ENCODE data around the gene MAN1A2. TPM values are rescaled to one million over a fixed set of nuclear protein-coding genes. Genes with fewer than 3 reads are reported as not detected.

The MAN1A2 gene
- total and polyA plus RNA-seq, 9 of the 15 experiments (the other 6 are each of a cell fraction or from before 2014, with no cell fraction given): 4.2 to 38.4 (median 18.7) TPM

GRCh38 chr1:117367046-117368025 lies at the start of gene MAN1A2 (continued):
- TF ChIP-seq BCLAF1 (IDR thresholded peaks at IDR 0.05; ENCODE audit: borderline replicate concordance in 1 of 2, control insufficient read depth in 1 of 2, low read depth in 2 of 2, low read length in 1 of 2) (0 out of 4 replicates have a peak, but pooled peaks of 1 of the 2 experiments have one; percentile 60), MTA1 (IDR thresholded peaks at IDR 0.05; ENCODE audit: borderline replicate concordance) (no peak), ZNF324 (CRISPR knock-in tag; IDR thresholded peaks at IDR 0.05) (no peak), SMARCA5 (IDR thresholded peaks at IDR 0.05) (no peak), ZNF232 (CRISPR knock-in tag; IDR thresholded peaks at IDR 0.05) (no peak), STAG1 (CRISPR knock-in tag; IDR thresholded peaks at IDR 0.05; ENCODE audit: borderline replicate concordance) (no peak), ZBTB1 (CRISPR knock-in tag; IDR thresholded peaks at IDR 0.05; ENCODE audit: borderline replicate concordance, low read depth) (no peak), PHF8 (IDR thresholded peaks at IDR 0.05; ENCODE audit: borderline replicate concordance, low read length) (peak; percentile 90), MLX (CRISPR knock-in tag; conservative IDR thresholded peaks at IDR 0.05) (0 out of 4 replicates have a peak, but pooled peaks of 1 of the 2 experiments have one; percentile 70), PPARD (CRISPR knock-in tag; IDR thresholded peaks at IDR 0.05) (no peak), SAFB (IDR thresholded peaks at IDR 0.05; ENCODE audit: borderline replicate concordance, low read depth, low read length) (peak; percentile 46; the same call in 1 of the 2 replicates)
- TF ChIP-seq, protein P1, sequence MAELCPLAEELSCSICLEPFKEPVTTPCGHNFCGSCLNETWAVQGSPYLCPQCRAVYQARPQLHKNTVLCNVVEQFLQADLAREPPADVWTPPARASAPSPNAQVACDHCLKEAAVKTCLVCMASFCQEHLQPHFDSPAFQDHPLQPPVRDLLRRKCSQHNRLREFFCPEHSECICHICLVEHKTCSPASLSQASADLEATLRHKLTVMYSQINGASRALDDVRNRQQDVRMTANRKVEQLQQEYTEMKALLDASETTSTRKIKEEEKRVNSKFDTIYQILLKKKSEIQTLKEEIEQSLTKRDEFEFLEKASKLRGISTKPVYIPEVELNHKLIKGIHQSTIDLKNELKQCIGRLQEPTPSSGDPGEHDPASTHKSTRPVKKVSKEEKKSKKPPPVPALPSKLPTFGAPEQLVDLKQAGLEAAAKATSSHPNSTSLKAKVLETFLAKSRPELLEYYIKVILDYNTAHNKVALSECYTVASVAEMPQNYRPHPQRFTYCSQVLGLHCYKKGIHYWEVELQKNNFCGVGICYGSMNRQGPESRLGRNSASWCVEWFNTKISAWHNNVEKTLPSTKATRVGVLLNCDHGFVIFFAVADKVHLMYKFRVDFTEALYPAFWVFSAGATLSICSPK (IDR thresholded peaks at IDR 0.05; ENCODE audit: borderline replicate concordance): no peak
- TF ChIP-seq, protein P2, sequence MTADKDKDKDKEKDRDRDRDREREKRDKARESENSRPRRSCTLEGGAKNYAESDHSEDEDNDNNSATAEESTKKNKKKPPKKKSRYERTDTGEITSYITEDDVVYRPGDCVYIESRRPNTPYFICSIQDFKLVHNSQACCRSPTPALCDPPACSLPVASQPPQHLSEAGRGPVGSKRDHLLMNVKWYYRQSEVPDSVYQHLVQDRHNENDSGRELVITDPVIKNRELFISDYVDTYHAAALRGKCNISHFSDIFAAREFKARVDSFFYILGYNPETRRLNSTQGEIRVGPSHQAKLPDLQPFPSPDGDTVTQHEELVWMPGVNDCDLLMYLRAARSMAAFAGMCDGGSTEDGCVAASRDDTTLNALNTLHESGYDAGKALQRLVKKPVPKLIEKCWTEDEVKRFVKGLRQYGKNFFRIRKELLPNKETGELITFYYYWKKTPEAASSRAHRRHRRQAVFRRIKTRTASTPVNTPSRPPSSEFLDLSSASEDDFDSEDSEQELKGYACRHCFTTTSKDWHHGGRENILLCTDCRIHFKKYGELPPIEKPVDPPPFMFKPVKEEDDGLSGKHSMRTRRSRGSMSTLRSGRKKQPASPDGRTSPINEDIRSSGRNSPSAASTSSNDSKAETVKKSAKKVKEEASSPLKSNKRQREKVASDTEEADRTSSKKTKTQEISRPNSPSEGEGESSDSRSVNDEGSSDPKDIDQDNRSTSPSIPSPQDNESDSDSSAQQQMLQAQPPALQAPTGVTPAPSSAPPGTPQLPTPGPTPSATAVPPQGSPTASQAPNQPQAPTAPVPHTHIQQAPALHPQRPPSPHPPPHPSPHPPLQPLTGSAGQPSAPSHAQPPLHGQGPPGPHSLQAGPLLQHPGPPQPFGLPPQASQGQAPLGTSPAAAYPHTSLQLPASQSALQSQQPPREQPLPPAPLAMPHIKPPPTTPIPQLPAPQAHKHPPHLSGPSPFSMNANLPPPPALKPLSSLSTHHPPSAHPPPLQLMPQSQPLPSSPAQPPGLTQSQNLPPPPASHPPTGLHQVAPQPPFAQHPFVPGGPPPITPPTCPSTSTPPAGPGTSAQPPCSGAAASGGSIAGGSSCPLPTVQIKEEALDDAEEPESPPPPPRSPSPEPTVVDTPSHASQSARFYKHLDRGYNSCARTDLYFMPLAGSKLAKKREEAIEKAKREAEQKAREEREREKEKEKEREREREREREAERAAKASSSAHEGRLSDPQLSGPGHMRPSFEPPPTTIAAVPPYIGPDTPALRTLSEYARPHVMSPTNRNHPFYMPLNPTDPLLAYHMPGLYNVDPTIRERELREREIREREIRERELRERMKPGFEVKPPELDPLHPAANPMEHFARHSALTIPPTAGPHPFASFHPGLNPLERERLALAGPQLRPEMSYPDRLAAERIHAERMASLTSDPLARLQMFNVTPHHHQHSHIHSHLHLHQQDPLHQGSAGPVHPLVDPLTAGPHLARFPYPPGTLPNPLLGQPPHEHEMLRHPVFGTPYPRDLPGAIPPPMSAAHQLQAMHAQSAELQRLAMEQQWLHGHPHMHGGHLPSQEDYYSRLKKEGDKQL (CRISPR knock-in tag; IDR thresholded peaks at IDR 0.05; ENCODE audit: borderline replicate concordance): 0 out of 2 replicates have a peak, but pooled peaks have one; percentile 54

All from K562 (cell line).